ENCODE data around the gene IQCE.
A peak's percentile ranks its signal among the peaks of the same experiment; 100 is the strongest.

GRCh38 chr7:2510909-2511768, 47.6 kb upstream of the IQCE start:
- TF ChIP-seq SRF (IDR thresholded peaks at IDR 0.05; ENCODE audit: low read depth in 2 of 2, low read length in 2 of 2) (no peak), MYC (IDR thresholded peaks at IDR 0.05; ENCODE audit: insufficient read depth, insufficient read length, insufficient replicate concordance, low read length, severe bottlenecking) (no peak), TAF1 (IDR thresholded peaks at IDR 0.05; ENCODE audit: borderline replicate concordance, low read depth, low read length) (no peak), SP1 (IDR thresholded peaks at IDR 0.05; ENCODE audit: low read depth, low read length) (no peak), CTCF (IDR thresholded peaks at IDR 0.05 in 2 of 3, conservative IDR thresholded peaks at IDR 0.05 in 1 of 3; ENCODE audit: control insufficient read depth in 2 of 3, extremely low read depth in 1 of 3, insufficient read depth in 1 of 3, low read depth in 3 of 3, low read length in 3 of 3) (no peak), POLR2A (IDR thresholded peaks at IDR 0.05; ENCODE audit: low read depth, low read length) (peak; percentile 54; the same call in 1 of the 2 replicates), MAX (IDR thresholded peaks at IDR 0.05; ENCODE audit: low read depth, low read length) (no peak), EP300 (IDR thresholded peaks at IDR 0.05; ENCODE audit: borderline replicate concordance in 1 of 2, control insufficient read depth in 1 of 2, low read depth in 2 of 2, low read length in 2 of 2) (no peak), REST (IDR thresholded peaks at IDR 0.05; ENCODE audit: low read depth, low read length) (no peak), FOXM1 (IDR thresholded peaks at IDR 0.05; ENCODE audit: low read depth, low read length) (no peak), EZH2 (IDR thresholded peaks at IDR 0.05; ENCODE audit: borderline replicate concordance, control insufficient read depth, low read depth, low read length) (no peak), CREB1 (IDR thresholded peaks at IDR 0.05; ENCODE audit: low read depth) (no peak)
